Breast epithelium (tissue), 3 donors: ENCODE results near the gene GOLGA6L2.
"Not testable (repeated sequence)": the region's sequence is repeated elsewhere in the genome, so short reads cannot be mapped to it uniquely, and the experiment has no call there.

Experiments used
- CTCF ChIP-seq, 3 donors: fragments of 450-650 bp; IDR thresholded peaks; one replicate each; pipeline ENCODE4 v1.5.1; 2016 to 2017; ENCODE audit warnings: antibody characterized with exemption in 3 of 3, mild to moderate bottlenecking in 3 of 3, moderate library complexity in 3 of 3
- POLR2A ChIP-seq: fragments of 450-650 bp; IDR thresholded peaks from one replicate; pipeline ENCODE4 v1.6.1; 2016; ENCODE audit warnings: antibody characterized with exemption, mild to moderate bottlenecking, moderate library complexity
- POLR2AphosphoS5 ChIP-seq, 3 donors: sonication (generic); formaldehyde crosslinking; IDR thresholded peaks; one replicate each; pipeline ENCODE4 v1.6.1; 2017; ENCODE audit warnings: antibody characterized with exemption in 3 of 3

- TF ChIP-seq CTCF (IDR thresholded peaks at IDR 0.05); POLR2AphosphoS5 (IDR thresholded peaks at IDR 0.05); POLR2A: not testable (repeated sequence)
Measured at GRCh38 chr15:23398357-23398756, 48.7 kb downstream of the GOLGA6L2 start.
